VCaP (cell line): Measurements from ENCODE around the gene NLGN2.

Source experiments
- H3K27ac ChIP-seq: fragments of 450-650 bp; 2 replicates; pipeline ENCODE4 v1.5.1; 2017
- TF ChIP-seq, protein P1 (sequence below): fragments of 450-650 bp; conservative IDR thresholded peaks from 2 replicates; pipeline ENCODE4 v1.5.1; 2017; ENCODE audit warnings: mild to moderate bottlenecking, moderate library complexity

The NLGN2 gene

DNA sequence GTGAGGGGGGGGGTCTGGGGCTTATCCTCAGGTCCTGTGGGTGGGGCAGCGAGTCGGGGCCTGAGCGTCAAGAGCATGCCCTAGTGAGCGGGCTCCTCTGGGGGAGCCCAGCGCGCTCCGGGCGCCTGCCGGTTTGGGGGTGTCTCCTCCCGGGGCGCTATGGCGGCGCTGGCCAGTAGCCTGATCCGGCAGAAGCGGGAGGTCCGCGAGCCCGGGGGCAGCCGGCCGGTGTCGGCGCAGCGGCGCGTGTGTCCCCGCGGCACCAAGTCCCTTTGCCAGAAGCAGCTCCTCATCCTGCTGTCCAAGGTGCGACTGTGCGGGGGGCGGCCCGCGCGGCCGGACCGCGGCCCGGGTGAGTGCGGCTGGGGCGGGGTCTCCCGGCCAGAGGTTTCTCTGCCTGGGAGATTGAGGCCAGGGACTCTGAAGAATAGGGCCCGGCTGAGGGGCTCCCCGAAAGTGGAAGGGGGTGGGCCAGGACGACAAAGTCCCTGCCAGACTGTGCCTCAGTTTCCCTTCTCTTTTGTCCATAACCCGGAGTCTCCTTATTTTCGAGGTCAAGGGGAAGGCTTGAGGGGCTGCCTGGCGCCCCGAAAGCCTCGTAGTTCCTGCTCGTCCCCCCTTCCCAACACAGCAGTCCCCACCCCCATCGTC is 31.9 kb downstream of the NLGN2 start, which contains the start of gene FGF11:
TSS of gene FGF11 (plus strand) at position 51 of the 651 bp plus-strand sequence. CDS start at position 160, 109 bp downstream.
- TF ChIP-seq, protein P1, sequence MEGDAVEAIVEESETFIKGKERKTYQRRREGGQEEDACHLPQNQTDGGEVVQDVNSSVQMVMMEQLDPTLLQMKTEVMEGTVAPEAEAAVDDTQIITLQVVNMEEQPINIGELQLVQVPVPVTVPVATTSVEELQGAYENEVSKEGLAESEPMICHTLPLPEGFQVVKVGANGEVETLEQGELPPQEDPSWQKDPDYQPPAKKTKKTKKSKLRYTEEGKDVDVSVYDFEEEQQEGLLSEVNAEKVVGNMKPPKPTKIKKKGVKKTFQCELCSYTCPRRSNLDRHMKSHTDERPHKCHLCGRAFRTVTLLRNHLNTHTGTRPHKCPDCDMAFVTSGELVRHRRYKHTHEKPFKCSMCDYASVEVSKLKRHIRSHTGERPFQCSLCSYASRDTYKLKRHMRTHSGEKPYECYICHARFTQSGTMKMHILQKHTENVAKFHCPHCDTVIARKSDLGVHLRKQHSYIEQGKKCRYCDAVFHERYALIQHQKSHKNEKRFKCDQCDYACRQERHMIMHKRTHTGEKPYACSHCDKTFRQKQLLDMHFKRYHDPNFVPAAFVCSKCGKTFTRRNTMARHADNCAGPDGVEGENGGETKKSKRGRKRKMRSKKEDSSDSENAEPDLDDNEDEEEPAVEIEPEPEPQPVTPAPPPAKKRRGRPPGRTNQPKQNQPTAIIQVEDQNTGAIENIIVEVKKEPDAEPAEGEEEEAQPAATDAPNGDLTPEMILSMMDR = no peak
- H3K27ac ChIP-seq = peak within 1 kb of the TSS; percentile 16; the same call in 1 of the 2 replicates

DNA sequence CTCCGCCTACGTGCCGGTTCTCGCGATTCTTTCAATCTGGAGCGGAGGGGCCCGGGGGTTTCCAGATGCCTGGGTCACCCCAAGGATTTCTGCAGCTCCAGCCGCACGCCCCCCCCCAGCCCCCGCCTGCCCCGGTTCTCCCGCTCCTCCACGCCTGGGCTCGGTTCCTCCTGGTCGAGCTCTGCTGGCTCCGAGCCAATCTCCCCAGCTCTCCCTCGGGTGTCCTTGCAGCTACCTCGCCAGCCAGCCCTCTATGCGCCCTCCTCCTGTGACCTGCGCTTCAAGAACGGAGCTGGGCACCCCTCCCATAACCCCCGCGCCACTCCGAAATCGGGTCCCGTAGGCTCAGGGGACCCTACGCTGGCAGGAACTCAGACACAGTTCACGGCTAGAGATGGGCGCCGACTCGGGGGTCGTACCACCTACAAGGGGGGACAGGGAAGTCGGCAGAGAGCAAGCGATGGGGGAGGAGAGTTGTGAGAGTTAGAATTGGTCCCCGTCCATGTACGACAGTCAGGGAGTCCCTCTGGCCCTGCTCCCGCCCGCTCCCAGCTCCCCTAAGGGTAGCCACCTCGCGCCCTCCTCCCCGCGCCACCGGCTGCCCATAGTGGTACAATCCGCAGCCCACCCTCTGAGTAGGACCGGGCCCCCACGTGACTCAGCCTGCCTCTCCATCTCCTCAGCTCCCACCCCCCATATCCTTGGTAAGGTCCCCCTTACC is 32.6 kb downstream of the NLGN2 start:
- TF ChIP-seq, protein P1 = no peak
- H3K27ac ChIP-seq = peak overlapping the region; percentile 16; the same call in 1 of the 2 replicates

DNA sequence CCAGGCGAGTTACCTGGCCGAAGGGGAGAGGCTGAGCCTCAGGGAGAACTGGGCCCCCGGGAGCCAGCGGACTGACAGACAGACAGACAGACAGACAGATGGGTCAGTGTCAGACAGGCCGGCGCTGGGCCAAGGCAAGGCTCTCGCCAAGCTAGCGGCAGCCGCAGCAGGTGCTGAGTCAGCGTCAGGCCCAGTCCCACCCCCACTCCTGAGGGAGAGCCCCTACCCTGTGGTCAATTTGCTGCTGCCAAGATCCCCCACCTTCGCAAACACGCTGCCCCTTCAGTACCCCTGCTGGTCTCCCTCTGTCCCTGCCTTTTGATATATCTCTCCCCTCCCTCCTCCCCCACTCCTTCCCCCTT is 33.2 kb downstream of the NLGN2 start:
- no peak overlapping the region for H3K27ac ChIP-seq
- TF ChIP-seq, protein P1 = no peak

DNA sequence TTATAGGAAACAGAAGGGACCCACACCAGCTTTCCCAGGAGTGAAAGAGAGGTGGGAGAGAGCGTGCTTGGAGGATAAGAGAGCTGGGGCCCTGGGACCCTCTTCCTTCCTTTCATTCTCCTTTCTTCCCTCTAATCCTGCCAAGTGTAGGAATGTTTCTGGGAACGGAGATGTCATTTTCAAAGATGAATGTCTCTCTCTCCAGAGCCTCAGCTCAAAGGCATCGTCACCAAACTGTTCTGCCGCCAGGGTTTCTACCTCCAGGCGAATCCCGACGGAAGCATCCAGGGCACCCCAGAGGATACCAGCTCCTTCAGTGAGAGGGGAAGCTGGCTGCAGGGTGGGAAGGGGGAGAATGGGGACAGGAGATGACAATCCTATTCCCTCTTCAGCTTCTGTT is 33.6 kb downstream of the NLGN2 start:
- no peak overlapping the region for H3K27ac ChIP-seq
- TF ChIP-seq, protein P1 = no peak

DNA sequence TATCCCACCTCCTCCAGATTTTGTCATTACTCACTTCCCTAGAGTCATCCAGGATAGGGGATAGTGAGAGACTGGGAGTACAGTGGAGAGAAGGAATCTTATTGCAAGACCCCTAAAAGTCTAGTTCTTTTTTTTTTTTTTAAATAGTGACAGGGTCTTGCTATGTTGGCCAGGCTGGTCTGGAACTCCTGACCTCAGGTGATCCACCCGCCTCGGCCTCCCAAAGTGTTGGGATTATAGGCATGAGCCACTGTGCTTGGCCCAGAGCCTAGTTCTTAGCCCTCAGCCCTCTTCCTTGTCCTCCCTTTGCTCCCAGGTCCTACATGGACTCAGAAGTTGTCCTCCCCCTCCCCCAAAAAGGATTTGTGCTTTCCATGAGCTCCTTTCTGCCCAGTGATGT is 34.5 kb downstream of the NLGN2 start:
- TF ChIP-seq, protein P1 = no peak
- H3K27ac ChIP-seq = no peak overlapping the region

DNA sequence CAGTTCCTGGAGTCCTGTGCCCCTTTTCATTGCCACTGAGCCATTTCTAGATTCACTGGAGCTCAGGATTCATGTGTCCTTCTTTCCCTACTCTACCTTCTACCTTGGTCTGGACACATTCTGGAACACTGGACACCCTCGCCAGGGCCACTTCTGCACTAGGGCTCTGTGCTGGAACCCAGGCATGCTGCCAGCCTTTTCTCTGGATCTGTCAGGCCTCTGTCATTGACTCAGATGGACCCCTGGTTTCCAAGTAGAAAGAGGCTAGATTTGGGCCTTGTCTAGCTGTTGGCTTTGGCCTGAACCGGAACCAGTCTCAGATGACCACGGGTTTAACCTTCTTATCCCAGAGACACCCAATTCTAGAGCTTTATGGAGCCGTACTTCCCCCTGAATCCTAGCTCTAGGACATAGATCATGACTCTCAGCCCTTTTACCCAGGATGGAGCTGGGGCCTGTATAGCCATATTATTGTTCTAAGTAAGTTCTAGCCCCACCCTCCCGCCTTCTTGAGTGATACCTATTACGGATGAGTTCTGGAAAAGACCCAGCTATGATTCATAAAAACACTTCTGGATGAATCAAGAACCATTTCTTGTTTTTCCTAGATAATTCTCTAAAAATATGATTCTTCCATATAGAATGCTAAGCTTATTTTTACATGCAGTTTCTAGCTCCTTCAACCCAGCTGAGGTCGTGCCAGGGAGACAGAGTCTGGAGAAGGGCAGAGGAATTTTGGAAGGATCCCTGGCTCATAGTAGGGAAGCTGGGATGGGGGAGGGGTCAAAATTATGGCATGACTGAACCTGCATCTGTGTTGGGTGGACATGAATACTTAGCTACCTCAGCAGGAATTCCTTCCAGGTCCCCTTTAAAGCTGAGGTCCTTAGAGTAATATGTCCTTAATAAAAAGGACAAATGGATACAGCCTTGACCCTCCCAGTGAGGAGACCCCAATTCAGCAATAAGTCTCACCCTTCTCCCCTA is 36.1 kb downstream of the NLGN2 start:
- TF ChIP-seq, protein P1 = no peak

More for the DNA sequence above, 36.1 kb downstream of the NLGN2 start:
- no peak overlapping the region for H3K27ac ChIP-seq
